GM21576 (cell line): ENCODE measurements around the gene PTPRN2.

Experiments
- ATAC-seq: cut with Tn5 transposase; IDR thresholded peaks from one replicate; pipeline ENCODE4 v1.9.1; 2021; ENCODE audit warnings: mild to moderate bottlenecking, moderate library complexity; ENCODE audit not compliant: unreplicated experiment

PTPRN2 gene

DNA sequence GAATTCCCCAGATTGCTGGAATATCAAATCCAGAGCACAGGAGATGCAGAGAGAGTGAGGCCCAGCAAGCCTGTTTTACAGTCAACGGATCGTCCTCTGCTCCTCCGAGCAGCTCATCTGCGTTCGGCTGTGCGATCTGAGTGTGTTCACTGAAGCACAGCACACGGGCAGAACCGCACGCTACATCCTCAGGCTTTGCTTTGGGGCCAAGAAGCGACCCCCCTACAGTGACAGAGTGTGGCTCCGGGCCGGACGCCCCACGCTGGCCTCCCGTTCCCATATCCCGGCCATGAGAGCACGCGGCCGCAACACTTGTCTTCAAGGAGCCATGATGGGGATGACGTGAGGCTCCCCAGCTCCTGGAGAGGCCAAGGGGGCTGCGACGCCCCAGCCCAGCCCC is 819.4 kb downstream of the PTPRN2 start:
- no peak for ATAC-seq

GRCh38 chr7:157767506-157768197 is 820.0 kb downstream of the PTPRN2 start:
- ATAC-seq = no peak

GRCh38 chr7:157766098-157766497 is 821.5 kb downstream of the PTPRN2 start:
- no peak for ATAC-seq

GRCh38 chr7:157764946-157765537 is 822.6 kb downstream of the PTPRN2 start:
- no peak for ATAC-seq

DNA sequence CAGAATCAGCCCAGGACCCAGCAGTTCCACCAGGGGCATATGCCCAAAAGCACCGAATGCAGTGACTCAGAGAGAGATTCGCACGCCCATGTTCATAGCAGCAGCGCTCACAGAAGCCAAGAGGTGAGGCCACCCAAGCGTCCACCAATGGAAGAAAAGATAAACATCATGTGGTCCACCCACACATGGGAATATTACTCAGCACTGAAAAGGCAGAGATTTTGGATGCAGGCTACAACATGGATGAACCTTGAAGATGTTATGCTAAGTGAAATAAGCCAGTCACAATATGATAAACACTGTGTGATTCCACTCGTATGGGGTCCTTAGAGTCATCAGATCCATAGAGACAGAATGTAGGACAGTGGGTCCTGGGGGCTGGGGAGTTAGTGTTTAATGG is 823.4 kb downstream of the PTPRN2 start:
- ATAC-seq = no peak

DNA sequence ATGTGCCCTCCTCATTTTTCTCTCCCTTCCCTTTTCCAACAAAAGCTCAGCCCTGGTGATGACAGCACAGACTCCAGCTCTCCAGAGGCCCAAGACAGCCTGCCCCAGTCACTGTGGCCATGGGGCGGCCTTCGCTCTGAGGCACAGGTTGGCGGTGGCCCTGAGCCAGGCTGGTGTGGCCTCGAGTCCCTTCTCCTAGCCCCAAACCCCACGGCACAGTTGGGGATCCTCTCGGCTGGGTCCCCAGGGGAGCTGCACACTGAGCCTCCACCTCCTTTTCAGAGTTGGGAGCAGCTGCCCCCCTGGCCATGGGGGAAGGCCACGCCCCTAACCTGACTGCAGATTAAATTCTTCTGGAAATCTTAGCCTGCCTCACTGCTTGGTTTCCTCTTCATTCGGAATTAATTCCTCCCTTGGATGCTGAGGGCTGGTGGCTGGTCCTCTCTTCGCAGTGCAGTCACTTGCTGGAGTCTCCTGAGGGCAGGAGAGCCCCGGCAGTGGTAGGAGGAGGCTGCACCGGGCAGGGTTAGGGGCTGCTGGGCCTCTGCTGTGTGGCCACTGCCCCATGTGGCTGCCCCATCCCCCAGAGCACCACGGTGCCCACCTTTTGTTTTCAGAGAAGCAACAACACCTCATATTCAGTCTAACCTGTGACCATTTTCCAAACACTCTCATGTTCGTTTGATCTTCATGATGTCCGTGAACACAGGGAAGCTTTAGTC is 824.2 kb downstream of the PTPRN2 start:
- no peak for ATAC-seq

- ATAC-seq = no peak
Observed at GRCh38 chr7:157762824-157763223, 824.8 kb downstream of the PTPRN2 start.

DNA sequence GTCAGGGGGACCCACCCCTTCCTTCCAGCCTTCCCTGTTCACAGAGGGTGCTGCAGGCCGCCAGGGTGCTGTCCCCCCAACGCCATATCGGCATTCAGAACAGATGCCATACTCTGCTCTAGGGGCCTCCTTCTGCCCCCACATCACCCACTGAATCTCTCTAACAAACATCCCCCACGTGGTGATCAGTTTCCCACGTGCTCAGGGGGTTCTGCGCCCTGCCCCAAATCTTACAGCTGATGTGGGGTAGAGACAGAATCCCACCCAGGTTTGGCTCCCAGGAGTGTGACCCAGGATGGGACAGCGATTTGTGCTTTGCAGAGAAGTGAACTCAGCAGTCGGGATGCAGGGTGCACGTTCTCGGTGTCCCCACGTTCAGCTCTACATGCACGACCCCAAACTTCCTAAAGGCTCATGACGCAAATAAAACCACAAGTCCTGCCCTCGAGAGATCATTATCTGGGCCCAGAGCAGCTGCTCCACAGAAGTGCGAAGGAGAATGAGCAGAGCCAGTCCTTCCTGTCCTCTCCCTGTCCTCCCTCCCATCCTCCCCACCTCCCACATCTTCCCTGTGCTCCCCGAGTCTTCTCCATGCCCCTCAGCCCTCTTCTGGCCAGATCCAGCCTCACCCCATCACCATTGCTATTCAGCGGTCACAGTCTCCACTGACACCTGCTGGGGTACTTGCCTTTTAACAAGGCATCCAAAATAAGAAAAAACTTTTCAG is 827.5 kb downstream of the PTPRN2 start:
- ATAC-seq = no peak

DNA sequence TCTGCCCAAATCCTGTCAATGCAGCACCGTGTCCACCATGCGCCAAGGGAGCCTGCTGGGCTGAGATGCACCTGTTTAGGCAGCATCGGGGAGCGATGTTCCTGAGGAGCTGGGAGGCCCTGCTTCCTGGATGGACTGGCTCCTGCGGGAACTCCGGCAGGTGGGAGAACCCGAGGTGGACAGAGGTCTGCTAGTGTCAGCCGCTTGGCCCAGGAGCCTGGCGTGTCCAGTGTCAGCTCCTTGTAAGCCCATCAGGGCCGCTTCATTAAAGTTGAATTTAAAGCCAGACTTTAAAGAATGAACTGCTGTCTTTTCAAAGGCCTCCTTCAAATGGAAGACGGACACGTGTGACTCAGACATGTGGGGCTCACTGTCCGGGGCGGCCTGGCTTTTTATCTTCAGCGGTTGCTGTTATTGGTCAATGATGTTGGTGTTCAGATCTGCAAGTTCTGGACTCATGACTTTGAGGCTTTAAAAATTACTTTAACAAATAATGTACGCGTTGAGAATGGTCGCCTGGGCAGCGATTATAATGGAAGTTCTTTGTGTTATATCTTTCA is 828.3 kb downstream of the PTPRN2 start:
- no peak for ATAC-seq

DNA sequence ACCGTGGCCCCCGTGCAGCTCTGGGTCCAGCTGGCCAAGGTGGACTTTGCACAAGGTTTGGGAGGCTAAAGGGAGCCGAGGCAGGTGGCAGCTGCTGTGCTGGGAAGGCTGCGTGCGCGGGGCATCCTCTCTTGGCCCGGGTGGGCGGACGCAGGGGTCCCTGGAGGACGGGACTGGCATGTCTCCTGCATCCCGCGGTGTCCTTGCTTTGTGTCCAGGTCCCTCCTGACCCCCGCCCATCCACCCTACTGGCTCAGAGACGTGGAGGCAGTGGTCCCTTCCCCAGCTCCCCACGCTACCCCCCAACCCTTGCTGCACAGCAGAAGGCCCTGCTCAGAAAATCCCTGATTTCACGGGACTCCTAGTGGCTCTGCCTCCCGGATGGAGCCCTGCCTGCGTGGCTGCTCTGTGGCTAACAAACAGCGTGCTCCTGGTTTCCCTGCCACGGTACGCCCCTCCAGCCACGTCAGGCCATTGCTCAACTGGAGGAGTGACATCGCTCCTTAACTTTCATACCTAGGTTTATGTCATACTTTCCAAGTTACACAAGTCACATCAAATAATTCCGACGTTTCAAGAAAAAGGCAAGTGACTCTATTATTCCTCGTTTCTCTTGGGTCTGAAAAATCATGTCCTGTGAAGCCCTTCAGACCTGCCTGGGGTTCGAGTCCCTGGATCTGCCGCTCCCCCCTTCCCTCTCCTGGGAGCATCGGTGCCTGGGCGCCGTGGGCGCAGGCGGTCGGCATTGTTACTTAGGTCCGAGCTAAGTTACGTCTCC is 829.0 kb downstream of the PTPRN2 start:
- ATAC-seq = no peak

GRCh38 chr7:157757776-157758467 is 829.7 kb downstream of the PTPRN2 start:
- ATAC-seq = no peak

GRCh38 chr7:157757211-157757610 is 830.4 kb downstream of the PTPRN2 start:
- no peak for ATAC-seq

DNA sequence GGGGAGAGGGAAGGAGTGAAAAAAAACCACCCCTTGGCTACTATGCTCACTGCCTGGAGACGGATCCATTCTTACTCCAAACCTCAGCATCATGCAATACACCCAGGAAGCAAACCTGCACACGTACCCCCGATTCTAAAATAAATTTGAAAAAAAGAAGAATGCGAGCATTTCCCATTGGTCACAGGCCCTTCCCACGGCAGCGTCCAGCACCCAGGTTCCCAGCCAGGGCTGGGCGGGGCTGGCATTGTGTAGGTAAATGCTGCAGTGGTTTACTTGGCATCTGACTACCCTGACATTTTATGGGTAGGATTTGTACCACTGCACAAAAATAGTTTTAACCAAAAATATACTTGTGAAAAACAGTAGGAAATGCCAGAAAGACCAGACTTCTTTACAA is 831.9 kb downstream of the PTPRN2 start:
- ATAC-seq = no peak

- ATAC-seq = no peak
Observed at GRCh38 chr7:157754416-157754790, 833.2 kb downstream of the PTPRN2 start.

GRCh38 chr7:157753713-157754415 is 833.8 kb downstream of the PTPRN2 start:
- ATAC-seq = no peak

GRCh38 chr7:157752832-157753291 is 834.8 kb downstream of the PTPRN2 start:
- no peak for ATAC-seq

DNA sequence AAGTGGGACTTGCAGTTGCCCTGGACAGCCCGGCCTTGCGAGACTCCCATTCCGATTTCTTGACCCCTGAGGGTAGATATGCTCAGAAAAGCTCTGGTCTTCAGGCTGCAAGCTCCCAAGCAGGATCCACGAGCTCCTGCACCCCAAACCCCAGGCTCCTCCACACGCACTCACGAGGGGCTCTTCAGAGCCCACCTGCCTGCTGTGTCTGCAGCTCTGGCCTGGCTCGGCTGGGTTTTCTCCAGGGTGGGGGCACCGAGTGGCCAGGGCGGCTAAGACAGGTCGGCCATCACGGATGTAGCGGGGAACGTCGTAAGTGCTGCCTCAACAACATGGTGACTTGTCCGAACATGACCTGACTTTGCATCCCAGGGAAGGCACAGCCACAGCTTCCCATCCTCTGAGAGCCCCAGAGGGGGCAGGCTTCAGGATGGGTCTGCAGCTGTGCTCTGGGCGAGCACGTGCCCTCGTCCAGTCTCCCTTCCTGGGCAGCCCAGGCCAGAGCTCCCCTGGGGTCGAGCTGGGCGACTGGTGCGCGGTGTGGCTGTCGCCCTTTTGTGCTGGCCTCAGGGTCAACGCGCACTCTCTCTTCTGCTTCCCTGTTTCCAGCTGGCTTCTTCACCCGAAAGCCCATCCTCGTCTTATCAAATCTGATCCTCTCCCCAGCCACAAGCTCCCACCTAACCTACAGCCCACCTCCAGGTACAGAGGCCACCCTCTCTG is 835.5 kb downstream of the PTPRN2 start:
- no peak for ATAC-seq

GRCh38 chr7:157751406-157751805 is 836.2 kb downstream of the PTPRN2 start:
- ATAC-seq = no peak

DNA sequence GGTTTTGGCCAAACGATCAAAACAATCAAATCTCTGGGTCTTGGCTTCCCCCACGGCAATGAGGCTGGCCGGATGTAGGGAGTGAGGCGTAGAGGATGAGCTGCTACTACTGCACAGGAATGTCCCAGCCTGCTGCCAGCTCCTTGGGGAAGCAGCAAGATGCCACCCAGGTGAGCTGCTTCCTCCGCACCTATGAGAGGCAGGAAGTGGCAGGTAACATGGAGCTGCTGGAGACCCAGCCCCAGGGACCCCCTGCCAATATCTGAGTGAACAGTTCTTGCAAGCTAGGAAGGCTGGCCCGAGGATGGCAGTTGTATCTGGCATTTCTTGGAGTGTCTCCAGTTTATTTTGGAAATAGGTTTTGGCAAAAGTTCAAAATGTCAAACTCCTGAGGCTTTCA is 837.3 kb downstream of the PTPRN2 start:
- ATAC-seq = no peak
